Fibroblast of mammary gland (primary cell): Measurements from ENCODE around the gene PTPRN2.

Experiments
- DNase-seq: peaks from one replicate; pipeline ENCODE4 v3.0.0-alpha.2; 2010; ENCODE audit warnings: low read depth
- H3K4me3 ChIP-seq: 2 replicates; pipeline ENCODE4 v1.5.1; 2011; ENCODE audit warnings: low read depth, mild to moderate bottlenecking, low read length, moderate library complexity; ENCODE audit not compliant: control insufficient read depth
- TF ChIP-seq, protein P1 (sequence below): conservative IDR thresholded peaks from 2 replicates; pipeline ENCODE4 v1.5.1; 2011; ENCODE audit warnings: low read depth, low read length, inconsistent platforms; ENCODE audit not compliant: control insufficient read depth, insufficient read depth

Gene PTPRN2

DNA sequence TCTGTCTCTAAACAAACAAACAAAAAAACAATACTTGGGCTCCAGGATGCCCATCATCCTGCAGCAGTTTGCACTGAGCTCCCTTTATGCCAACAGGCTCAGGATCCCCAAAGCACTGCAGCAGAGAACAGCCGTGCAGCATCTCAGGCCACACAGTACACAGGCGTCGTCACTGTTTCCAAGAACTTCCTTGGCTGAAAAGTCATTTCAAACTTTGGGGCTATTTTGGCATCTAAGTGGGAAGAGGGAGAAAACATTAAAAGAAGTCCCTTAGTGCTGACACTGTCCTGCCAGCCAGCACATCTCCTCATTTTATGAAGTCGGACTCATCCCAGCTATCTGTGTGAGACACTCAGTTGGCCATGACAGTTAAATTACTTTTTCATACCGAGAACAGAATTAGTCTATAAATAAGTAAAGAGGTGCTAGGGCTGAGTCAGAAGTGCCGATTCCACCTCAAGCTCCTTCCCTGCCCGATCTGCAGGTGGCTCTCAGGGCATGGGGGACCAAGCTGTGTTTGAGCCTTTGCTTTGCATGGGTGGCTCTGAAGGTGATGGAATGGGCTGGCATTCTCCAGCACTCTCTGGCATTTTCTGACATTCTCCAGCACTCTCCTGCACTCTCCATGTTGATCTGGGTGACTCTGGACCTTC is 68.5 kb downstream of the PTPRN2 start:
- TF ChIP-seq, protein P1, sequence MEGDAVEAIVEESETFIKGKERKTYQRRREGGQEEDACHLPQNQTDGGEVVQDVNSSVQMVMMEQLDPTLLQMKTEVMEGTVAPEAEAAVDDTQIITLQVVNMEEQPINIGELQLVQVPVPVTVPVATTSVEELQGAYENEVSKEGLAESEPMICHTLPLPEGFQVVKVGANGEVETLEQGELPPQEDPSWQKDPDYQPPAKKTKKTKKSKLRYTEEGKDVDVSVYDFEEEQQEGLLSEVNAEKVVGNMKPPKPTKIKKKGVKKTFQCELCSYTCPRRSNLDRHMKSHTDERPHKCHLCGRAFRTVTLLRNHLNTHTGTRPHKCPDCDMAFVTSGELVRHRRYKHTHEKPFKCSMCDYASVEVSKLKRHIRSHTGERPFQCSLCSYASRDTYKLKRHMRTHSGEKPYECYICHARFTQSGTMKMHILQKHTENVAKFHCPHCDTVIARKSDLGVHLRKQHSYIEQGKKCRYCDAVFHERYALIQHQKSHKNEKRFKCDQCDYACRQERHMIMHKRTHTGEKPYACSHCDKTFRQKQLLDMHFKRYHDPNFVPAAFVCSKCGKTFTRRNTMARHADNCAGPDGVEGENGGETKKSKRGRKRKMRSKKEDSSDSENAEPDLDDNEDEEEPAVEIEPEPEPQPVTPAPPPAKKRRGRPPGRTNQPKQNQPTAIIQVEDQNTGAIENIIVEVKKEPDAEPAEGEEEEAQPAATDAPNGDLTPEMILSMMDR: no peak
- no peak for DNase-seq
- no peak overlapping the region for H3K4me3 ChIP-seq

DNA sequence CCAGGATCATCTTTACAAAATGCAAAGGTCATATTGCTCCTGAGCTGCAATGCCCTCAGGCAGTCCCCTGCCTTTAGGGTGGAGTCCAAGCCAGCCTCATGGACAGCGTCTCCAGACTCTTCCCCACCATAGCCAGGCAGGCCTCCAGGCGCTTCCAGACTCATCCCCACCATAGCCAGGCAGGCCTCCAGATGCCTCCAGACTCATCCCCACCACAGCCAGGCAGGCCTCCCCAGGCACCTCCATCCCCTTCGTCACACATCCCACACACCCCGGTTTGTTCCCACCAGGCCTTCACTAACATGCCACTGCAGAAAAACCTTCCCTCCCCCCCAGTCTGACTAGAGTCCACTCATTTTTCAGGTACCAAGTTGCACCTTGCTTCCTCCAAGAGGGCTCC is 70.1 kb downstream of the PTPRN2 start:
- no peak for DNase-seq
- TF ChIP-seq, protein P1: no peak
- H3K4me3 ChIP-seq: no peak overlapping the region

DNA sequence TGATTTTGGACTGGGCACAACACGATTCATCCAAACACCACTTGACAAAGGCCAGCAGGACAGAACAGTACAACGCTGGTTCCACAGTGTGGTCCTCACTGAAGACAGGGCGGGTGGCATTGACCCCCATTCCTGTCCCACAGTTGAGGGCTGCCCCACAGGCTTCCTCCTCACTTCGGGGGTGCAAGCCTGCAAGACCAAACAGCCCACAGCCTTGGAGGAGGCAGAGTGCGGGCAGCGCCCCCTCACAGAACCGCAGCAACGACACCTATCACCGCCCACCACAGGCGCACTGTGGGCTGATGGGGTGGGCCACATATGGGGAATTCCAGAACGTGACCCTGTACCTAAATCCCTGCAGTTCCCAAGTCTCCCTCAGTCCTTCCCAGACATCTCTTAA is 70.6 kb downstream of the PTPRN2 start:
- DNase-seq: no peak
- no peak overlapping the region for H3K4me3 ChIP-seq
- TF ChIP-seq, protein P1: no peak

DNA sequence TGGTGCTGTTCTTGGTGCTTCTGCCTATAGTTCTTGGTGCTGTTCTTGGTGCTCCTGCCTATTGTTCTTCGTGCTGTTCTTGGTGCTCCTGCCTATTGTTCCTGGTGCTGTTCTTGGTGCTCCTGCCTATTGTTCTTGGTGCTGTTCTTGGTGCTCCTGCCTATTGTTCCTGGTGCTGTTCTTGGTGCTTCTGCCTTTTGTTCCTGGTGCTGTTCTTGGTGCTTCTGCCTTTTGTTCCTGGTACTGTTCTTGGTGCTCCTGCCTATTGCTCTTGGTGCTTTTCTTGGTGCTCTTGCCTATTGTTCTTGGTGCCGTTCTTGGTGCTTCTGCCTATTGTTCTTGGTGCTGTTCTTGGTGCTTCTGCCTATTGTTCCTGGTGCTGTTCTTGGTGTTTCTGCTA is 71.1 kb downstream of the PTPRN2 start:
- no peak overlapping the region for H3K4me3 ChIP-seq
- no peak for DNase-seq
- TF ChIP-seq, protein P1: no peak

DNA sequence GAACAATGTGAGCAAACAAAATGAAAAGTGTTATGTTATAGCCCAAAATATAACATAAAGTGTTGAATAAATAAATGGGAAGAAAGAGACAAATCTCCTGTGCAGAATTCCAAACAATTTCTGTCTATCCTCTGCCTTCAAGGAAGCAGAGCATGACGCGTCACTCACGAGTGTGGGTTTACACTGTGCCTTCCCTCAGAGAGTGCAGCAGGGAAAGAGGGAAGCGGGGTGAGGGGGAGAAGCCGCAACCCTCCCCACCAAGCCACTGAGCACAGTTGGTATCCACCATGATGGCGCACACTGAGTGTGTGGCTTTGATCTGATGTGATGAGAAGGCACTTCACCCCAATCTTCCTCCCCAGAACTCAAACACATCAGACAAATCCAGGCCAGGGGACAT is 74.8 kb downstream of the PTPRN2 start:
- DNase-seq: no peak
- TF ChIP-seq, protein P1: no peak
- no peak overlapping the region for H3K4me3 ChIP-seq

DNA sequence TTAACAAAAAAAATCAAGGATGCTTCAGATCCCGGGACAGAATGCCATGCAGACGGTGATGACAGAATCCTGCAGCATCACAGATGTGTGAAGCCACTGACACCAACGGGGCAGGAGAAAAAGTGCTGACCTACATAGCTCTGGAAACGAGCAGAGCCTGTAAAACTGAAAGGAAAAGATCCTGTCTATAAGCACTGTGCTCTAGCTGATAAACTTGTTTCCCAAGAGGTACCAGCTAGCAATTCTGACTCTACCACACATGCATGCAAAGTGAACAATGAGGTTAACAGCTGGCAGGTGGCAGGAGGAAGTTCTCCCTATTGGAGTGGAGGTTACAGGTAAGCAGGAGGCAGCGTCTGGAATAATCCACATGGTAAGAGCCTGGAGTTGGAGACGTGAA is 75.6 kb downstream of the PTPRN2 start:
- no peak for DNase-seq

More for the DNA sequence above, 75.6 kb downstream of the PTPRN2 start:
- TF ChIP-seq, protein P1: no peak
- no peak overlapping the region for H3K4me3 ChIP-seq
